ENCODE results near the gene P3H4. TPM values are rescaled to one million over a fixed set of nuclear protein-coding genes. Genes with fewer than 3 reads are reported as not detected.
"Not testable (repeated sequence)": the region's sequence is repeated elsewhere in the genome, so short reads cannot be mapped to it uniquely, and the experiment has no call there.

Gene P3H4, protein sequence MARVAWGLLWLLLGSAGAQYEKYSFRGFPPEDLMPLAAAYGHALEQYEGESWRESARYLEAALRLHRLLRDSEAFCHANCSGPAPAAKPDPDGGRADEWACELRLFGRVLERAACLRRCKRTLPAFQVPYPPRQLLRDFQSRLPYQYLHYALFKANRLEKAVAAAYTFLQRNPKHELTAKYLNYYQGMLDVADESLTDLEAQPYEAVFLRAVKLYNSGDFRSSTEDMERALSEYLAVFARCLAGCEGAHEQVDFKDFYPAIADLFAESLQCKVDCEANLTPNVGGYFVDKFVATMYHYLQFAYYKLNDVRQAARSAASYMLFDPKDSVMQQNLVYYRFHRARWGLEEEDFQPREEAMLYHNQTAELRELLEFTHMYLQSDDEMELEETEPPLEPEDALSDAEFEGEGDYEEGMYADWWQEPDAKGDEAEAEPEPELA
- 30.4 and 31.7 TPM in 2 replicates for total RNA-seq
- long read RNA-seq, transcript P3H4-202 (8 exons, 2,601 nt) = major isoform, 14 of 18 reads
- long read RNA-seq, partial matches to known transcripts = 2 of 18 reads
- long read RNA-seq, other reads (novel, unspliced or antisense) = 2 of 18 reads

DNA sequence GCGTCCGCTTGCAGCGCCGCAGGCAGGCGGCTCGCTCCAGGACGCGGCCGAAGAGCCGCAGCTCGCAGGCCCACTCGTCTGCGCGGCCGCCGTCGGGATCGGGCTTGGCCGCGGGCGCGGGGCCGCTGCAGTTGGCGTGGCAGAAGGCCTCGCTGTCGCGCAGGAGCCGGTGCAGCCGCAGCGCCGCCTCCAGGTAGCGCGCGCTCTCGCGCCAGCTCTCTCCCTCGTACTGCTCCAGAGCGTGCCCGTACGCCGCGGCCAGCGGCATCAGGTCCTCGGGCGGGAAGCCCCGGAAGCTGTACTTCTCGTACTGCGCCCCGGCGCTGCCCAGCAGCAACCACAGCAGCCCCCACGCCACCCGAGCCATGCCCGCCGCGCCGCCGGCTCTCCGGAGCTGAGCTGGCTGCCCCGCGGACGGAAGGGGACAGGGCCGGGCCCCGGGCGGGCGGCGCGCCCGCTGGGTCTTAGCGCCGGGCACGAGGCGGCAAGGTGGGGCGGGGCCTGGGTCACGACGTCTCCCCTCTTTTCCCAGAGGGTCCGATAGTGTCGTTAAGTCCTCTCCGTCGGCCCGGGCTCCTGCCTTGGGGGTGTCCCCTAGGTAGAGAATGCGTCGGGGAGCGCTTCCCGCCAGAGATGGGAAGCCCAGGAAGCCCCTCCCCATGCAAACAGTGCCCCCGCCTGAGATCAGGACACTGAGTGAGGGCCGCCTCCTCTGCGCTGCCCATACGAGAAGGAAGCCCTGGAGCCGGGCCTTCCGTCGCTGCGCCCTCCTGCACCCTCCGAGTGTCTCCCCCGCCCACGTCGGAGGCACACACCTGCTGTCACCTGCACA is at the start of gene P3H4:
Gene P3H4, minus strand, starts transcription at position 401 of the 832 bp plus-strand sequence. Its CDS starts 34 bp downstream, at position 367.
- Mint-ChIP-seq H3K4me1 (ENCODE audit: low read depth) (peaks cover 19% of the 10 kb centered on the region), H3K9me3 (ENCODE audit: low read depth) (no peaks in the 10 kb centered on the region), H3K27ac (peak within 1 kb of the TSS; percentile 95), H3K27me3 (no peaks in the 10 kb centered on the region), H3K36me3 (ENCODE audit: insufficient read depth) (peaks cover 3% of the 10 kb centered on the region), H3K4me3 (ENCODE audit: low read depth) (peak within 1 kb of the TSS; percentile 91)
- TF ChIP-seq, protein P1, sequence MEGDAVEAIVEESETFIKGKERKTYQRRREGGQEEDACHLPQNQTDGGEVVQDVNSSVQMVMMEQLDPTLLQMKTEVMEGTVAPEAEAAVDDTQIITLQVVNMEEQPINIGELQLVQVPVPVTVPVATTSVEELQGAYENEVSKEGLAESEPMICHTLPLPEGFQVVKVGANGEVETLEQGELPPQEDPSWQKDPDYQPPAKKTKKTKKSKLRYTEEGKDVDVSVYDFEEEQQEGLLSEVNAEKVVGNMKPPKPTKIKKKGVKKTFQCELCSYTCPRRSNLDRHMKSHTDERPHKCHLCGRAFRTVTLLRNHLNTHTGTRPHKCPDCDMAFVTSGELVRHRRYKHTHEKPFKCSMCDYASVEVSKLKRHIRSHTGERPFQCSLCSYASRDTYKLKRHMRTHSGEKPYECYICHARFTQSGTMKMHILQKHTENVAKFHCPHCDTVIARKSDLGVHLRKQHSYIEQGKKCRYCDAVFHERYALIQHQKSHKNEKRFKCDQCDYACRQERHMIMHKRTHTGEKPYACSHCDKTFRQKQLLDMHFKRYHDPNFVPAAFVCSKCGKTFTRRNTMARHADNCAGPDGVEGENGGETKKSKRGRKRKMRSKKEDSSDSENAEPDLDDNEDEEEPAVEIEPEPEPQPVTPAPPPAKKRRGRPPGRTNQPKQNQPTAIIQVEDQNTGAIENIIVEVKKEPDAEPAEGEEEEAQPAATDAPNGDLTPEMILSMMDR (IDR thresholded peaks at IDR 0.05; ENCODE audit: unreplicated experiment) = peak; percentile 78
- peak; percentile 73 for DNase-seq (ENCODE audit: low spot score, unreplicated experiment)

GRCh38 chr17:41860254-41860931 is 48.6 kb upstream of the P3H4 start:
- Mint-ChIP-seq H3K4me3 (ENCODE audit: low read depth) (no peak overlapping the region), H3K27ac (no peak overlapping the region), H3K27me3 (no peaks in the 10 kb centered on the region), H3K4me1 (ENCODE audit: low read depth) (peaks cover 11% of the 10 kb centered on the region), H3K9me3 (ENCODE audit: low read depth) (no peaks in the 10 kb centered on the region), H3K36me3 (ENCODE audit: insufficient read depth) (no peaks in the 10 kb centered on the region)
- DNase-seq (ENCODE audit: low spot score, unreplicated experiment) = no peak
- TF ChIP-seq, protein P1 (IDR thresholded peaks at IDR 0.05; ENCODE audit: unreplicated experiment) = no peak

DNA sequence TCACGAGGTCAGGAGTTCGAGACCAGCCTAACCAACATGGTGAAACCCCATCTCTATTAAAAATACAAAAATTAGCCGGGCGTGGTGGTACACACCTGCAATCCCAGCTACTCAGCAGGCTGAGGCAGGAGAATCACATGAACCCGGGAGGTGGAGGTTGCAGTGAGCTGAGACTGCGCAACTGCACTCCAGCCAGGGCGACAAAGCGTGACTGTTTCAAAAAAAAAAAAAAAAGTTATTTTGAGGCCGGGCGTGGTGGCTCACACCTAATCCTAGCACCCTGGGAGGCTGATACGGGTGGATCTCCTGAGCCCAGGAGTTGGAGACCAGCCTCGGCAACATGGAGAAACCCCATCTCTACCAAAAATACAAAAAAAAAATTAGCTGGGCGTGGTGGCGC is 39.6 kb upstream of the P3H4 start:
- H3K27ac Mint-ChIP-seq; DNase-seq (ENCODE audit: low spot score, unreplicated experiment); H3K9me3 Mint-ChIP-seq (ENCODE audit: low read depth); H3K27me3 Mint-ChIP-seq; H3K4me3 Mint-ChIP-seq (ENCODE audit: low read depth); H3K4me1 Mint-ChIP-seq (ENCODE audit: low read depth); H3K36me3 Mint-ChIP-seq (ENCODE audit: insufficient read depth): not testable (repeated sequence)

- TF ChIP-seq, protein P1 (IDR thresholded peaks at IDR 0.05; ENCODE audit: unreplicated experiment) = no peak
- Mint-ChIP-seq H3K36me3 (ENCODE audit: insufficient read depth) (peaks cover 5% of the 10 kb centered on the region), H3K4me3 (ENCODE audit: low read depth) (no peak overlapping the region), H3K4me1 (ENCODE audit: low read depth) (no peaks in the 10 kb centered on the region), H3K27ac (no peak overlapping the region), H3K9me3 (ENCODE audit: low read depth) (no peaks in the 10 kb centered on the region), H3K27me3 (no peaks in the 10 kb centered on the region)
- DNase-seq (ENCODE audit: low spot score, unreplicated experiment) = no peak
These were observed 37.7 kb upstream of the P3H4 start for GRCh38 chr17:41849251-41849990.

GRCh38 chr17:41848788-41849187 is 37.0 kb upstream of the P3H4 start:
- H3K36me3 Mint-ChIP-seq (ENCODE audit: insufficient read depth) = peaks cover 5% of the 10 kb centered on the region

More at GRCh38 chr17:41848788-41849187, 37.0 kb upstream of the P3H4 start:
- H3K27ac Mint-ChIP-seq = no peak overlapping the region
- no peaks in the 10 kb centered on the region for H3K27me3 Mint-ChIP-seq
- no peak for DNase-seq (ENCODE audit: low spot score, unreplicated experiment)
- H3K9me3 Mint-ChIP-seq (ENCODE audit: low read depth) = no peaks in the 10 kb centered on the region
- H3K4me3 Mint-ChIP-seq (ENCODE audit: low read depth) = no peak overlapping the region
- TF ChIP-seq, protein P1 (IDR thresholded peaks at IDR 0.05; ENCODE audit: unreplicated experiment) = no peak
- H3K4me1 Mint-ChIP-seq (ENCODE audit: low read depth) = no peaks in the 10 kb centered on the region

Measured in progenitor cell of endocrine pancreas (in vitro differentiated cells).